GM12878 (cell line): Measurements from ENCODE around the gene MROH2A. TPM values are rescaled to one million over a fixed set of nuclear protein-coding genes. Genes with fewer than 3 reads are reported as not detected.

Experiments used
- ATAC-seq: fragments of 200-7000 bp; cut with Tn5 transposase; 3 replicates; pipeline ENCODE4 v1.9.1; 2020; ENCODE audit warnings: mild to moderate bottlenecking, moderate library complexity
- BruUV-seq: library from RNA; stranded (reverse); fragments of 400-500 nt; replicated peaks from 2 replicates; lab custom pipeline; 2021; lab: Mats Ljungman, UMichigan
- CTCF ChIA-PET: fragments of 300-600 bp; sonication (Branson Sonifier 250); formaldehyde crosslinking; extraction: SDS; loops from one replicate; lab custom pipeline; 2021; ENCODE audit warnings: inconsistent platforms; lab: Yijun Ruan, JAX
- POLR2A ChIA-PET: fragments of 350-600 bp; formaldehyde crosslinking; extraction: SDS; loops from one replicate; lab custom pipeline; 2021; ENCODE audit warnings: inconsistent platforms; lab: Charles Lee
- RAD21 ChIA-PET: fragments of 300-600 bp; sonication (Branson Sonifier 250); formaldehyde crosslinking; loops from one replicate; lab custom pipeline; 2023; ENCODE audit warnings: antibody characterized with exemption; ENCODE audit not compliant: unreplicated experiment; lab: Charles Lee
- SMC1A ChIA-PET: fragments of 300-600 bp; sonication (Branson Sonifier 250); formaldehyde crosslinking; loops from one replicate; lab custom pipeline; 2023; ENCODE audit not compliant: unreplicated experiment, uncharacterized antibody; lab: Charles Lee
- DNase-seq: peaks from one replicate; pipeline ENCODE4 v3.0.0-alpha.2; 2011; ENCODE audit warnings: low read depth, low spot score
- FAIRE-seq: peaks from 3 replicates; lab custom pipeline; 2011; peaks lifted over from hg19 to GRCh38; lab: Jason Lieb, UNC
- H2AFZ ChIP-seq: 2 replicates; pipeline ENCODE4 v1.6.0; 2011; ENCODE audit warnings: low read depth, low read length, control low read depth; ENCODE audit not compliant: control insufficient read depth
- H3K27ac ChIP-seq: 2 replicates; pipeline ENCODE4 v1.5.1; 2011; ENCODE audit warnings: control low read depth; ENCODE audit not compliant: control insufficient read depth, insufficient read depth
- H3K27me3 ChIP-seq, 2 experiments: replicated peaks in 1 of 2; 2 replicates each; pipeline versions ENCODE4 v1.6.0 to v1.6.1; 2011; ENCODE audit warnings: low read length in 1 of 2; ENCODE audit not compliant: control insufficient read depth in 2 of 2, insufficient read depth in 2 of 2
- H3K36me3 ChIP-seq, 2 experiments: 2 replicates each; pipeline ENCODE4 v1.5.1; 2011; ENCODE audit warnings: low read length in 1 of 2; ENCODE audit not compliant: control insufficient read depth in 2 of 2, insufficient read depth in 2 of 2
- H3K4me1 ChIP-seq: 2 replicates; pipeline ENCODE4 v1.6.1; 2011; ENCODE audit warnings: mild to moderate bottlenecking, low read length, moderate library complexity, mixed read lengths; ENCODE audit not compliant: control insufficient read depth, insufficient read depth
- H3K4me2 ChIP-seq: 2 replicates; pipeline ENCODE4 v1.6.0; 2011; ENCODE audit warnings: control low read depth; ENCODE audit not compliant: control insufficient read depth, insufficient read depth
- H3K4me3 ChIP-seq: fragments of 200-600 bp; sonication (generic); 2 replicates; pipeline ENCODE4 v1.5.1; 2016
- H3K79me2 ChIP-seq: 2 replicates; pipeline ENCODE4 v1.6.0; 2011; ENCODE audit warnings: low read length; ENCODE audit not compliant: control insufficient read depth, insufficient read depth
- H3K9ac ChIP-seq: 2 replicates; pipeline ENCODE4 v1.8.0; 2011; ENCODE audit warnings: low read length, control low read depth, mixed read lengths; ENCODE audit not compliant: control insufficient read depth, insufficient read depth
- H3K9me3 ChIP-seq: replicated peaks from 3 replicates; pipeline ENCODE4 v1.5.1; 2011; ENCODE audit warnings: mild to moderate bottlenecking, low read length; ENCODE audit not compliant: control insufficient read depth, insufficient read depth
- H4K20me1 ChIP-seq: 2 replicates; pipeline ENCODE4 v1.6.0; 2011; ENCODE audit not compliant: control insufficient read depth, insufficient read depth
- BHLHE40 ChIP-seq, 2 experiments: fragments of 450-650 bp in 1 of 2; IDR thresholded peaks; 2 replicates each; pipeline ENCODE4 v1.6.1; 2011 to 2017; ENCODE audit warnings: low read depth in 2 of 2, borderline replicate concordance in 1 of 2, improper control_type of control experiment in 1 of 2, low read length in 1 of 2, mild to moderate bottlenecking in 1 of 2
- ETV6 ChIP-seq, 2 experiments: fragments of 450-650 bp in 1 of 2; IDR thresholded peaks in 1 of 2; conservative IDR thresholded peaks in 1 of 2; 2 replicates each; pipeline ENCODE4 v1.6.1; 2014; ENCODE audit warnings: antibody characterized with exemption in 1 of 2, borderline replicate concordance in 1 of 2, low read depth in 1 of 2, mild to moderate bottlenecking in 1 of 2, moderate library complexity in 1 of 2
- EZH2 ChIP-seq: IDR thresholded peaks from 2 replicates; pipeline ENCODE4 v1.6.1; 2012; ENCODE audit warnings: low read depth, mild to moderate bottlenecking, control low read depth, inconsistent platforms, low read length, borderline replicate concordance; ENCODE audit not compliant: control insufficient read depth
- MTA3 ChIP-seq: IDR thresholded peaks from 2 replicates; pipeline ENCODE4 v1.6.1; 2012; ENCODE audit warnings: low read length, inconsistent platforms, borderline replicate concordance
- NRF1 ChIP-seq: conservative IDR thresholded peaks from 2 replicates; pipeline ENCODE4 v1.6.1; 2011; ENCODE audit warnings: mild to moderate bottlenecking, low read depth, low read length, improper control_type of control experiment
- RAD51 ChIP-seq: fragments of 450-650 bp; IDR thresholded peaks from 2 replicates; pipeline ENCODE4 v1.6.1; 2016; ENCODE audit warnings: moderate library complexity, mild to moderate bottlenecking, inconsistent platforms
- SUZ12 ChIP-seq: fragments of 200-600 bp; sonication (generic); IDR thresholded peaks from one replicate; pipeline ENCODE4 v1.6.1; 2018; ENCODE audit warnings: antibody characterized with exemption, mild to moderate bottlenecking; ENCODE audit not compliant: unreplicated experiment
- WGBS: methylation state at CpG from one replicate; pipeline ENCODE4 v1.1.6; 2016; ENCODE audit warnings: low lambda C conversion rate; ENCODE audit not compliant: insufficient replicate concordance, insufficient coverage; ENCODE audit errors: missing lambda C conversion rate; 5-methylcytosine and 5-hydroxymethylcytosine counted together
- in situ Hi-C: fragments of 300-500 bp; cut with MboI; formaldehyde crosslinking; loops from 9 replicates; pipeline ENCODE4 v1.14.3; 2018; ENCODE audit warnings: mixed read lengths
- intact Hi-C: fragments of 100-400 bp; cut with micrococcal nuclease; formaldehyde crosslinking; loops from one replicate; pipeline ENCODE4 v1.14.2; 2022; ENCODE audit not compliant: unreplicated experiment
- polyA plus RNA-seq, 11 experiments: library from polyadenylated mRNA; depleted of rRNA in 4 of 11; unstranded in 6 of 11; stranded (reverse) in 5 of 11; fragments of >200 nt; fragmentation: Nextera tagmentation in 4 of 11; fragmentation: Illumina TruSeq in 1 of 11; extraction: Ambion mirVana in 4 of 11; extraction: Trizol in 1 of 11; gene quantifications; 1 replicate in 1 of 11; 2 replicates in 10 of 11; pipeline versions ENCODE4 v1.2.1 to v1.2.3, GENCODE V29; 2011 to 2016; ENCODE audit warnings: inconsistent platforms in 2 of 11, missing spikeins in 2 of 11, low read depth in 1 of 11
- total RNA-seq, 4 experiments: library from RNA; depleted of rRNA in 3 of 4; stranded (reverse); fragments of >200 nt in 3 of 4; fragmentation: Illumina TruSeq in 1 of 4; extraction: Trizol in 1 of 4; gene quantifications; 2 replicates each; pipeline versions ENCODE4 v1.2.1 to v1.2.3, GENCODE V29; 2013 to 2021
- TF ChIP-seq, protein P1 (sequence below): IDR thresholded peaks from 2 replicates; pipeline ENCODE4 v1.6.1; 2011; ENCODE audit warnings: mild to moderate bottlenecking, low read depth, low read length, moderate library complexity; ENCODE audit not compliant: insufficient replicate concordance
- TF ChIP-seq, protein P2 (sequence below): IDR thresholded peaks from 2 replicates; pipeline ENCODE4 v1.6.1; 2012; ENCODE audit warnings: improper control_type of control experiment, low read depth, low read length; ENCODE audit not compliant: insufficient replicate concordance

MROH2A gene
- total and polyA plus RNA-seq, 10 of the 15 experiments (the other 5 are each of a cell fraction or from before 2014, with no cell fraction given) = not detected

GRCh38 chr2:233796254-233796653 is 18.1 kb downstream of the MROH2A start:
- ChIA-PET RAD21 (no interaction called here), POLR2A (no interaction called here), SMC1A (no interaction called here), CTCF (interaction anchor here (0.7 kb wide), 1 partner anchor 16 kb away, joined by 3 read pairs; no protein-coding TSS in a partner anchor)
- H3K27ac ChIP-seq = no peak overlapping the region
- no peak for TF ChIP-seq MTA3
- no peak for TF ChIP-seq EZH2
- in situ Hi-C loops = no loop called here
- H3K79me2 ChIP-seq = no peaks in the 10 kb centered on the region
- no peaks in the 10 kb centered on the region for H3K36me3 ChIP-seq
- no peak overlapping the region for H2AFZ ChIP-seq
- intact Hi-C loops = no loop called here
- DNase-seq = no peak
- no peak overlapping the region for H3K9ac ChIP-seq
- no peak for FAIRE-seq
- ATAC-seq = no peak
- 38% methylated on average over 8 of the region's 9 CpGs for WGBS
- no peaks in the 10 kb centered on the region for H3K9me3 ChIP-seq
- H3K27me3 ChIP-seq = no peaks in the 10 kb centered on the region; a peak in 2 of 4 replicates
- H3K4me3 ChIP-seq = no peak overlapping the region
- H3K4me2 ChIP-seq = no peak overlapping the region
- no peaks in the 10 kb centered on the region for H3K4me1 ChIP-seq
- no peaks in the 10 kb centered on the region for H4K20me1 ChIP-seq
- no TSS peak for BruUV-seq

- Histone ChIP-seq H3K9ac (no peak overlapping the region), H4K20me1 (no peaks in the 10 kb centered on the region), H3K79me2 (no peaks in the 10 kb centered on the region), H3K4me1 (no peaks in the 10 kb centered on the region), H3K4me2 (no peak overlapping the region), H2AFZ (no peak overlapping the region), H3K27me3 (no peaks in the 10 kb centered on the region; a peak in 2 of 4 replicates), H3K27ac (no peak overlapping the region), H3K9me3 (no peaks in the 10 kb centered on the region), H3K4me3 (no peak overlapping the region), H3K36me3 (no peaks in the 10 kb centered on the region)
- CTCF ChIA-PET = no interaction called here
- RAD21 ChIA-PET = no interaction called here
- in situ Hi-C loops (no loop called here), intact Hi-C loops (no loop called here)
- WGBS = 27% methylated on average over 14 of the region's 14 CpGs
- FAIRE-seq (no peak), DNase-seq (no peak), ATAC-seq (no peak)
- POLR2A ChIA-PET = no interaction called here
- no TSS peak for BruUV-seq
- SMC1A ChIA-PET = no interaction called here
- TF ChIP-seq, protein P1, sequence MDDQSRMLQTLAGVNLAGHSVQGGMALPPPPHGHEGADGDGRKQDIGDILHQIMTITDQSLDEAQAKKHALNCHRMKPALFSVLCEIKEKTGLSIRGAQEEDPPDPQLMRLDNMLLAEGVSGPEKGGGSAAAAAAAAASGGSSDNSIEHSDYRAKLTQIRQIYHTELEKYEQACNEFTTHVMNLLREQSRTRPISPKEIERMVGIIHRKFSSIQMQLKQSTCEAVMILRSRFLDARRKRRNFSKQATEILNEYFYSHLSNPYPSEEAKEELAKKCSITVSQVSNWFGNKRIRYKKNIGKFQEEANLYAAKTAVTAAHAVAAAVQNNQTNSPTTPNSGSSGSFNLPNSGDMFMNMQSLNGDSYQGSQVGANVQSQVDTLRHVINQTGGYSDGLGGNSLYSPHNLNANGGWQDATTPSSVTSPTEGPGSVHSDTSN = no peak
- TF ChIP-seq ETV6 (conservative IDR thresholded peaks at IDR 0.05 in 1 of 2, IDR thresholded peaks at IDR 0.05 in 1 of 2; ENCODE audit: borderline replicate concordance in 1 of 2, low read depth in 1 of 2) (no peak), RAD51 (no peak), SUZ12 (no peak), NRF1 (no peak), BHLHE40 (IDR thresholded peaks at IDR 0.05; ENCODE audit: borderline replicate concordance in 1 of 2, low read depth in 2 of 2, low read length in 1 of 2) (no peak)
- TF ChIP-seq, protein P2, sequence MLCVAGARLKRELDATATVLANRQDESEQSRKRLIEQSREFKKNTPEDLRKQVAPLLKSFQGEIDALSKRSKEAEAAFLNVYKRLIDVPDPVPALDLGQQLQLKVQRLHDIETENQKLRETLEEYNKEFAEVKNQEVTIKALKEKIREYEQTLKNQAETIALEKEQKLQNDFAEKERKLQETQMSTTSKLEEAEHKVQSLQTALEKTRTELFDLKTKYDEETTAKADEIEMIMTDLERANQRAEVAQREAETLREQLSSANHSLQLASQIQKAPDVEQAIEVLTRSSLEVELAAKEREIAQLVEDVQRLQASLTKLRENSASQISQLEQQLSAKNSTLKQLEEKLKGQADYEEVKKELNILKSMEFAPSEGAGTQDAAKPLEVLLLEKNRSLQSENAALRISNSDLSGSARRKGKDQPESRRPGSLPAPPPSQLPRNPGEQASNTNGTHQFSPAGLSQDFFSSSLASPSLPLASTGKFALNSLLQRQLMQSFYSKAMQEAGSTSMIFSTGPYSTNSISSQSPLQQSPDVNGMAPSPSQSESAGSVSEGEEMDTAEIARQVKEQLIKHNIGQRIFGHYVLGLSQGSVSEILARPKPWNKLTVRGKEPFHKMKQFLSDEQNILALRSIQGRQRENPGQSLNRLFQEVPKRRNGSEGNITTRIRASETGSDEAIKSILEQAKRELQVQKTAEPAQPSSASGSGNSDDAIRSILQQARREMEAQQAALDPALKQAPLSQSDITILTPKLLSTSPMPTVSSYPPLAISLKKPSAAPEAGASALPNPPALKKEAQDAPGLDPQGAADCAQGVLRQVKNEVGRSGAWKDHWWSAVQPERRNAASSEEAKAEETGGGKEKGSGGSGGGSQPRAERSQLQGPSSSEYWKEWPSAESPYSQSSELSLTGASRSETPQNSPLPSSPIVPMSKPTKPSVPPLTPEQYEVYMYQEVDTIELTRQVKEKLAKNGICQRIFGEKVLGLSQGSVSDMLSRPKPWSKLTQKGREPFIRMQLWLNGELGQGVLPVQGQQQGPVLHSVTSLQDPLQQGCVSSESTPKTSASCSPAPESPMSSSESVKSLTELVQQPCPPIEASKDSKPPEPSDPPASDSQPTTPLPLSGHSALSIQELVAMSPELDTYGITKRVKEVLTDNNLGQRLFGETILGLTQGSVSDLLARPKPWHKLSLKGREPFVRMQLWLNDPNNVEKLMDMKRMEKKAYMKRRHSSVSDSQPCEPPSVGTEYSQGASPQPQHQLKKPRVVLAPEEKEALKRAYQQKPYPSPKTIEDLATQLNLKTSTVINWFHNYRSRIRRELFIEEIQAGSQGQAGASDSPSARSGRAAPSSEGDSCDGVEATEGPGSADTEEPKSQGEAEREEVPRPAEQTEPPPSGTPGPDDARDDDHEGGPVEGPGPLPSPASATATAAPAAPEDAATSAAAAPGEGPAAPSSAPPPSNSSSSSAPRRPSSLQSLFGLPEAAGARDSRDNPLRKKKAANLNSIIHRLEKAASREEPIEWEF = no peak
These were observed 20.4 kb downstream of the MROH2A start for GRCh38 chr2:233798335-233799086.
